Epithelial cell of esophagus (primary cell): ENCODE data around the gene NTNG1.

Source experiments
- DNase-seq: peaks from one replicate; pipeline ENCODE4 v3.0.0; 2010; ENCODE audit warnings: low read depth
- H3K4me3 ChIP-seq: 2 replicates; pipeline ENCODE4 v1.5.1; 2011; ENCODE audit warnings: mild to moderate bottlenecking, low read length, control low read depth
- TF ChIP-seq, protein P1 (sequence below): IDR thresholded peaks from 2 replicates; pipeline ENCODE4 v1.5.1; 2011; ENCODE audit warnings: low read depth, mild to moderate bottlenecking, low read length, control low read depth, inconsistent platforms; ENCODE audit not compliant: insufficient read depth; ENCODE audit errors: missing control alignments

The NTNG1 gene

DNA sequence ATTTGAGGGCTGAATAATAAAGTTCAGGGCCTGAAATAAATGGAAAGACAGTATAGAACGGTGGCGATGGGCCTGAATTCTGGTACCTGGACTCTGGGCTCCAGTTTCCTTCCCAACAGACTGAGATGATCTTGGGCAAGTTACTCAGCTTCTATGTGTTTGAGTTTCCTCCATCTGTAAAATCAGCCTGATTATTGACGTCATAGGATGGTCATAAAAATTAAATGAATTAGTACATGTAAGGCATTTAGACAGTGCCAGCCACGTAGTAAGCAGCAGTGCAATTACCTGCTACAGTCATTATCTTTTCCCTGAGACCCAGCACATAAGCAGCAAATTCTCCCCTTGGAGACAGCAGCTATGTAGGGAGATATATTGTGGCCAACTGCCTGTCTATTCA is 260.9 kb downstream of the NTNG1 start:
- DNase-seq = no peak
- TF ChIP-seq, protein P1, sequence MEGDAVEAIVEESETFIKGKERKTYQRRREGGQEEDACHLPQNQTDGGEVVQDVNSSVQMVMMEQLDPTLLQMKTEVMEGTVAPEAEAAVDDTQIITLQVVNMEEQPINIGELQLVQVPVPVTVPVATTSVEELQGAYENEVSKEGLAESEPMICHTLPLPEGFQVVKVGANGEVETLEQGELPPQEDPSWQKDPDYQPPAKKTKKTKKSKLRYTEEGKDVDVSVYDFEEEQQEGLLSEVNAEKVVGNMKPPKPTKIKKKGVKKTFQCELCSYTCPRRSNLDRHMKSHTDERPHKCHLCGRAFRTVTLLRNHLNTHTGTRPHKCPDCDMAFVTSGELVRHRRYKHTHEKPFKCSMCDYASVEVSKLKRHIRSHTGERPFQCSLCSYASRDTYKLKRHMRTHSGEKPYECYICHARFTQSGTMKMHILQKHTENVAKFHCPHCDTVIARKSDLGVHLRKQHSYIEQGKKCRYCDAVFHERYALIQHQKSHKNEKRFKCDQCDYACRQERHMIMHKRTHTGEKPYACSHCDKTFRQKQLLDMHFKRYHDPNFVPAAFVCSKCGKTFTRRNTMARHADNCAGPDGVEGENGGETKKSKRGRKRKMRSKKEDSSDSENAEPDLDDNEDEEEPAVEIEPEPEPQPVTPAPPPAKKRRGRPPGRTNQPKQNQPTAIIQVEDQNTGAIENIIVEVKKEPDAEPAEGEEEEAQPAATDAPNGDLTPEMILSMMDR = no peak

DNA sequence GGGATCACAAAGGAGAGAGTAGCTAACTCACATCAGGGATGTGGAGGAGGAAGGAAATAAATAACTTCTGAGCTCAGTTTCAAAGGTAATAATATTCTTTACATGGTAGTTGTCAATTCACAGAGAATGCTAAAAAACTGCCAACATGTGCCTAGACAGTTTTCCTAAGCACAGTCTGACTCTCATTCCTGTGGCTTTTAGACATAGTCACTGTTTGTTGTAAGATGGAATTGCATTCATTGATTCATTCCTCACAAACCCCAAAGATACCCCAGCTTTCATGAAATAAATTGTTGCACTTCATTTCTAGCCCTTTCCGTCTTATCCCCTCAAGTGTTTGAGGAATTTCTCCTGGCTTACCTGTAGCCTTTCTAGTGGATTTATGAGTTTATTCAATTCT is 263.9 kb downstream of the NTNG1 start:
- H3K4me3 ChIP-seq = no peak overlapping the region
- TF ChIP-seq, protein P1 = no peak
- DNase-seq = no peak

More for the DNA sequence above, 260.9 kb downstream of the NTNG1 start:
- no peak overlapping the region for H3K4me3 ChIP-seq

DNA sequence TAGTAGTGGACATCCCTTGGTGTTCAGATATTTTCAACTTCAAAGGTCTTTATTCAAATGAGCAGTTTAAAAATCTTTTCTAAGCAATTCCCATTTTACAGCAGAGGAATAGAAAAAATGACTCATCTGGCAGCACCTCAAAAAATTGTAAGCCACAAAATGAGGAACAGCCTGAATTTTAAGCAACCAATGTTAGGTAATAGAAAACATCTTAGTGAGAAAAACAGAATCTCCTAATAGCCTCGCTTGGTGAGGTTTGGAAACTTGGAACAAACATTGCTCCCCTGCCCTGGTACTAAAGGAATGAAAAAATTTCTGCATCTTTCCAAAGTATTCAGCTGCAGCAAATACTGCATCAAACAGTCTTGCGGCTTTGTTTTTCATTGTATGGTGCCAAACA is 264.4 kb downstream of the NTNG1 start:
- peak; percentile 6 for DNase-seq
- TF ChIP-seq, protein P1 = no peak
- H3K4me3 ChIP-seq = no peak overlapping the region

DNA sequence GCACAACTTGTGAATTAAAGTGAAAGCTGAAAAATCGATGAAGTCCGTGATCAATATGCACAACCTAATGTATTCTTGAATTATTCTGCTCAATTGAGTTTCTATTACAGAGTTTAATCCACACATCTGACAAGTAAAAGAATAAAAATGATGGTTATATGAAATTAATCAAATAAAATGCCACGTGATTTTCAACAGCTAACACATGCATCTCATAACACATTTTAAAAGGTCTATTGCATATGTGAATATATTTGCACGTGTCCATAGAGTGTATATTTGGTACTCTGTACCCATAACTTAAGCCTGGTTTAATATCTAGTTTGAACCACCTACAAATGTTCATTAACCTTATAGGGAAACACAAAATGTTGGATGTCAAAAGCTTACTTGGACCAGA is 266.2 kb downstream of the NTNG1 start:
- no peak overlapping the region for H3K4me3 ChIP-seq
- no peak for DNase-seq
- TF ChIP-seq, protein P1 = no peak

DNA sequence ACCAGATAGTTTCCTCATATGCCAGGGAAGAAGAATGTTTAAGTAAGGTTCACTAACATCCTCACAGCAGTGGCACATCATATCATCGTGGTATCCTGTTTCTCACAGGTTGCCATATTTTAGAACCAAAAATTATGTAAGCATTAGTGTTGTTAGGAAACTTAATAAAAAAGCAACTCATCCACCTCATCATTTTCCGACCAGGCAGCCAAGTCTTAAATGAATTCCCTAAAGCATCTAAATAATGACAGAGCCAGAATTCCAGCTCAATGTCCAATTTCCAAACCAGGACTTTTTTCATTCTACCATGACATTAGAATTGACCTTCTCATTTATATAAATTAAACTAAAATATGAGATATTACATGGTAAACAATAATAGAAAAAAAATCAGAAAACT is 272.7 kb downstream of the NTNG1 start:
- DNase-seq = no peak
- TF ChIP-seq, protein P1 = no peak

DNA sequence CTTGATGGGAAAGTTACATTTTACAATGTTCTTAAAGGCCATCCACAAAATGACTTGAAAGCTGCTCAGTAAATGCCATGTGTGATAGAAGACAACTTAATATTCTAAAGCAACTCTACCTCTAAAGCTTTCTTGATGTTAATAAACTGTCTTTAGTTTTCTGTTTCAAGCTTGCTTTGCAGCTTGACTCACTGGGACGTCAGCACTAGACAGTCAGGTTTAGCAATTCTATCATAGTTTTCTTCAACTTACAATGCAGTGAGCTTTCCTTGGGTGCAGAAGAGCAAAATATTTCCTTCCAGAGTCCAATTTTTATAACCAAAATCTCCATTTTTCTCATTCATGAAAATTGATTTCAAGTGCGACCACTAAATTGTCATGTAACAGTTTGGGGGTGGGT is 273.1 kb downstream of the NTNG1 start:
- peak; percentile 17 for DNase-seq
- no peak overlapping the region for H3K4me3 ChIP-seq

More for the DNA sequence above, 272.7 kb downstream of the NTNG1 start:
- H3K4me3 ChIP-seq = no peak overlapping the region

DNA sequence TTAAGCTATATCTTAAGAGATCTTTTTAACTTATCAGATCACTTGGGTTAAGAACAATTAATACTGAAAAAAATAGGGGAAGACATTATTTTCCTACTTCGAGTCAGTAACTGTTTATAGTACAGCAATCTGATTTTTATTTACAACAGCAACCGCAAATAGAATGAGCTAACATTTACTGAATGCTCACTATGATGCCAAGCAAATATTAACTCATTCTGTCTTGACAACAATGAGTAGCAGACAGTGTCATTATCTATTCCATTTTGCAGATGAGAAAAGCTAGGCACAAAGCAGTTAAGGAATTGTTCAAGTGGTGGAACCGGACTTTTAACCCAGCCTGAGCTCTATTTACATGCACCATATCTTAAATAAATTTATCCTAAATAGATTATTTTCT is 273.7 kb downstream of the NTNG1 start:
- H3K4me3 ChIP-seq = no peak overlapping the region
- DNase-seq = no peak
- TF ChIP-seq, protein P1 = no peak

More for the DNA sequence above, 273.1 kb downstream of the NTNG1 start:
- TF ChIP-seq, protein P1 = no peak
